Keratinocyte (primary cell): Measurements from ENCODE around the gene CUX1.

Experiments
- CTCF ChIP-seq, 3 experiments: IDR thresholded peaks in 1 of 3; conservative IDR thresholded peaks in 1 of 3; optimal IDR thresholded peaks in 1 of 3; 2 replicates in 2 of 3; 3 replicates in 1 of 3; pipeline versions ENCODE3 to v1.5.1; 2011; ENCODE audit warnings: low read length in 3 of 3, mild to moderate bottlenecking in 3 of 3, moderate library complexity in 2 of 3, control low read depth in 1 of 3, inconsistent platforms in 1 of 3; ENCODE audit not compliant: insufficient read depth in 2 of 3; ENCODE audit errors: extremely low read depth in 1 of 3
- EZH2 ChIP-seq: IDR thresholded peaks from one replicate; pipeline ENCODE4 v1.6.1; 2012; ENCODE audit warnings: inconsistent platforms, mild to moderate bottlenecking, low read length, moderate library complexity

- TF ChIP-seq EZH2 (no peak), CTCF (optimal IDR thresholded peaks at IDR 0.05 in 1 of 3, IDR thresholded peaks at IDR 0.05 in 1 of 3, conservative IDR thresholded peaks at IDR 0.05 in 1 of 3; ENCODE audit: extremely low read depth in 1 of 3, insufficient read depth in 2 of 3, low read length in 3 of 3) (no peak)
Measured at GRCh38 chr7:101996131-101996691, 178.8 kb downstream of the CUX1 start.
